GM12878 (cell line): ENCODE results near the gene SLC35A2. TPM values are rescaled to one million over a fixed set of nuclear protein-coding genes. Genes with fewer than 3 reads are reported as not detected.

Experiments used
- CBX5 ChIP-seq: sonication (generic); IDR thresholded peaks from 2 replicates; pipeline ENCODE4 v1.6.1; 2016; ENCODE audit warnings: low read depth, moderate library complexity, mild to moderate bottlenecking, inconsistent platforms
- CEBPZ ChIP-seq: fragments of 150-350 bp; IDR thresholded peaks from 2 replicates; pipeline ENCODE4 v1.6.1; 2016; ENCODE audit warnings: low read depth, low read length
- CTCF ChIP-seq, 3 experiments: IDR thresholded peaks in 2 of 3; conservative IDR thresholded peaks in 1 of 3; 2 replicates each; pipeline ENCODE4 v1.5.1; 2011; ENCODE audit warnings: low read depth in 3 of 3, low read length in 3 of 3, mild to moderate bottlenecking in 3 of 3, control low read depth in 2 of 3, moderate library complexity in 2 of 3, inconsistent platforms in 1 of 3, mixed read lengths in 1 of 3; ENCODE audit not compliant: control insufficient read depth in 2 of 3, insufficient read depth in 1 of 3; ENCODE audit errors: extremely low read depth in 1 of 3
- HCFC1 ChIP-seq: fragments of 150-350 bp; IDR thresholded peaks from 2 replicates; pipeline ENCODE4 v1.6.1; 2014; ENCODE audit warnings: low read length
- HDGF ChIP-seq: fragments of 450-650 bp; IDR thresholded peaks from 2 replicates; pipeline ENCODE4 v1.6.1; 2016; ENCODE audit warnings: antibody characterized with exemption
- MAX ChIP-seq: IDR thresholded peaks from 2 replicates; pipeline ENCODE4 v1.6.1; 2012; ENCODE audit warnings: low read depth, low read length, improper control_type of control experiment
- NR2C1 ChIP-seq: fragments of 450-650 bp; IDR thresholded peaks from 2 replicates; pipeline ENCODE4 v1.6.1; 2017; ENCODE audit warnings: antibody characterized with exemption, mild to moderate bottlenecking, moderate library complexity
- NR2F1 ChIP-seq: fragments of 450-650 bp; conservative IDR thresholded peaks from 2 replicates; pipeline ENCODE4 v1.6.1; 2017; ENCODE audit warnings: mild to moderate bottlenecking
- PAX5 ChIP-seq: IDR thresholded peaks from 2 replicates; pipeline ENCODE4 v1.6.1; 2011; ENCODE audit warnings: low read depth, low read length, borderline replicate concordance
- RUNX3 ChIP-seq: IDR thresholded peaks from 2 replicates; pipeline ENCODE4 v1.6.1; 2012; ENCODE audit warnings: low read length, inconsistent platforms
- SIX5 ChIP-seq: IDR thresholded peaks from 2 replicates; pipeline ENCODE4 v1.6.1; 2011; ENCODE audit warnings: mild to moderate bottlenecking, low read depth, low read length, moderate library complexity; ENCODE audit not compliant: severe bottlenecking
- SMARCA5 ChIP-seq: fragments of 450-650 bp; IDR thresholded peaks from 2 replicates; pipeline ENCODE4 v1.6.1; 2017; ENCODE audit warnings: mild to moderate bottlenecking
- TAF1 ChIP-seq: IDR thresholded peaks from 2 replicates; pipeline ENCODE4 v1.6.1; 2011; ENCODE audit warnings: mild to moderate bottlenecking, low read depth, low read length, borderline replicate concordance
- TBL1XR1 ChIP-seq: IDR thresholded peaks from 2 replicates; pipeline ENCODE4 v1.6.1; 2012; ENCODE audit warnings: low read depth, low read length, improper control_type of control experiment
- YY1 ChIP-seq: IDR thresholded peaks from 2 replicates; pipeline ENCODE4 v1.6.1; 2011; ENCODE audit warnings: low read depth, mild to moderate bottlenecking, low read length
- ZNF217 ChIP-seq: fragments of 450-650 bp; IDR thresholded peaks from 2 replicates; pipeline ENCODE4 v1.6.1; 2017; ENCODE audit warnings: antibody characterized with exemption, mild to moderate bottlenecking
- ZNF274 ChIP-seq: IDR thresholded peaks from one replicate; pipeline ENCODE4 v1.8.0; 2011; ENCODE audit not compliant: insufficient read length, insufficient read depth
- ZNF592 ChIP-seq: fragments of 450-650 bp; IDR thresholded peaks from 2 replicates; pipeline ENCODE4 v1.6.1; 2017; ENCODE audit warnings: mild to moderate bottlenecking, moderate library complexity
- ZNF622 ChIP-seq: fragments of 450-650 bp; IDR thresholded peaks from 2 replicates; pipeline ENCODE4 v1.6.1; 2017; ENCODE audit warnings: mild to moderate bottlenecking, inconsistent platforms
- polyA plus RNA-seq, 11 experiments: library from polyadenylated mRNA; depleted of rRNA in 4 of 11; unstranded in 6 of 11; stranded (reverse) in 5 of 11; fragments of >200 nt; fragmentation: Nextera tagmentation in 4 of 11; fragmentation: Illumina TruSeq in 1 of 11; extraction: Ambion mirVana in 4 of 11; extraction: Trizol in 1 of 11; gene quantifications; 1 replicate in 1 of 11; 2 replicates in 10 of 11; pipeline versions ENCODE4 v1.2.1 to v1.2.3, GENCODE V29; 2011 to 2016; ENCODE audit warnings: inconsistent platforms in 2 of 11, missing spikeins in 2 of 11, low read depth in 1 of 11
- total RNA-seq, 4 experiments: library from RNA; depleted of rRNA in 3 of 4; stranded (reverse); fragments of >200 nt in 3 of 4; fragmentation: Illumina TruSeq in 1 of 4; extraction: Trizol in 1 of 4; gene quantifications; 2 replicates each; pipeline versions ENCODE4 v1.2.1 to v1.2.3, GENCODE V29; 2013 to 2021

Gene SLC35A2
- total and polyA plus RNA-seq, 10 of the 15 experiments (the other 5 are each of a cell fraction or from before 2014, with no cell fraction given) = 2.1 to 27.4 (median 14.9) TPM

- peak; percentile 21; the same call in 1 of the 2 replicates for TF ChIP-seq ZNF592
- no peak for TF ChIP-seq SIX5
- peak; percentile 84 for TF ChIP-seq SMARCA5
- peak; percentile 53; the same call in 1 of the 2 replicates for TF ChIP-seq TAF1
- 0 out of 2 replicates have a peak, but pooled peaks have one; percentile 54 for TF ChIP-seq CBX5
- TF ChIP-seq CEBPZ = no peak
- peak; percentile 32; the same call in 1 of the 2 replicates for TF ChIP-seq NR2C1
- TF ChIP-seq YY1 = peak; percentile 40; the same call in 1 of the 2 replicates
- peak; percentile 77 for TF ChIP-seq NR2F1
- TF ChIP-seq ZNF622 = no peak
- TF ChIP-seq HCFC1 = no peak; the same call in 1 of the 2 replicates
- no peak for TF ChIP-seq HDGF
- TF ChIP-seq ZNF217 = 0 out of 2 replicates have a peak, but pooled peaks have one; percentile 43
- no peak for TF ChIP-seq ZNF274
- TF ChIP-seq MAX = peak; percentile 75; the same call in 1 of the 2 replicates
- TF ChIP-seq CTCF (IDR thresholded peaks at IDR 0.05 in 2 of 3, conservative IDR thresholded peaks at IDR 0.05 in 1 of 3; ENCODE audit: control insufficient read depth in 2 of 3, extremely low read depth in 1 of 3, insufficient read depth in 1 of 3, low read depth in 3 of 3, low read length in 3 of 3) = peak; percentile 41 to 57 (median 56); a peak in 5 of 6 replicates
- TF ChIP-seq PAX5 = peak; percentile 90
- peak; percentile 99 for TF ChIP-seq RUNX3
- TF ChIP-seq TBL1XR1 = peak; percentile 100
These were observed 25.8 kb upstream of the SLC35A2 start (continued) for GRCh38 chrX:48937054-48937907.
